ENCODE data around the gene VAPA. TPM values are rescaled to one million over a fixed set of nuclear protein-coding genes. Genes with fewer than 3 reads are reported as not detected.

The VAPA gene
- total and polyA plus RNA-seq, 9 of the 15 experiments (the other 6 are each of a cell fraction or from before 2014, with no cell fraction given), result 219 to 902 (median 526) TPM

DNA sequence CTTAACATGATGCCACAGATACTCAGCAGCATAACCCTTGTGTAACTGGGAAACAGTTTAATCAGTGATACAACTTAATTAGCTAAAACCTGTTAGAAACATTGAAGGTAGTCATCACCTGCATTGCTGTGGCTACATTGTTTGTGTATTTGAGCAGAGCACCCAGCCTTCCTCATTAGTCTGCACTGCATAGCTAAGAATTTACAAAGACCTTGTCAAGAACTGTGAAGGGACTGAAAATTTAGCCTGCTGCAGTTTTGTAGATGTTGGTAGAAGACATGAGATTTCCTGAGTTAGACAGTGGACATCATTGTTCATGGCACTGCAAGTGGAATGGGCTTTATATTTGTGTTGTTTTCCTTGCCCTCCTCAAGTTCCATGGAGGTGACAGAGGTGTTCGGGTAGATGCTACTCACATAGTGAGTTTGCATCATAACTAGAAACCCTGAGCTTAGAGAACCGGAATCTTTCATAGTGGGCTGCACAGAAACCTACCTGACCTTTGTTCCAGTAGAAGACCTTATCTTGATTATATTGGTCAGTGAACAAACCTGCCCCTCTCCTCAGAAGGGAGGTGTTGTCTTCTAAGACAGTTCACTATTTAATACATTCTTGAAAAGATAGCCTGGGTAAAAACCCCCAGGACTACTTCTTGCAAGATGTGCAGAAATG, 12.5 kb downstream of the VAPA start (continued):
- TF ChIP-seq, protein P1, sequence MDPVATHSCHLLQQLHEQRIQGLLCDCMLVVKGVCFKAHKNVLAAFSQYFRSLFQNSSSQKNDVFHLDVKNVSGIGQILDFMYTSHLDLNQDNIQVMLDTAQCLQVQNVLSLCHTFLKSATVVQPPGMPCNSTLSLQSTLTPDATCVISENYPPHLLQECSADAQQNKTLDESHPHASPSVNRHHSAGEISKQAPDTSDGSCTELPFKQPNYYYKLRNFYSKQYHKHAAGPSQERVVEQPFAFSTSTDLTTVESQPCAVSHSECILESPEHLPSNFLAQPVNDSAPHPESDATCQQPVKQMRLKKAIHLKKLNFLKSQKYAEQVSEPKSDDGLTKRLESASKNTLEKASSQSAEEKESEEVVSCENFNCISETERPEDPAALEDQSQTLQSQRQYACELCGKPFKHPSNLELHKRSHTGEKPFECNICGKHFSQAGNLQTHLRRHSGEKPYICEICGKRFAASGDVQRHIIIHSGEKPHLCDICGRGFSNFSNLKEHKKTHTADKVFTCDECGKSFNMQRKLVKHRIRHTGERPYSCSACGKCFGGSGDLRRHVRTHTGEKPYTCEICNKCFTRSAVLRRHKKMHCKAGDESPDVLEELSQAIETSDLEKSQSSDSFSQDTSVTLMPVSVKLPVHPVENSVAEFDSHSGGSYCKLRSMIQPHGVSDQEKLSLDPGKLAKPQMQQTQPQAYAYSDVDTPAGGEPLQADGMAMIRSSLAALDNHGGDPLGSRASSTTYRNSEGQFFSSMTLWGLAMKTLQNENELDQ (CRISPR knock-in tag; IDR thresholded peaks at IDR 0.05; ENCODE audit: borderline replicate concordance), result no peak
- no peak for TF ChIP-seq ZNF3 (CRISPR knock-in tag; IDR thresholded peaks at IDR 0.05)
- TF ChIP-seq CREM (IDR thresholded peaks at IDR 0.05; ENCODE audit: low read depth), result no peak
- peak; percentile 38; the same call in 1 of the 2 replicates for TF ChIP-seq POLR2A (conservative IDR thresholded peaks at IDR 0.05)
- no peak for TF ChIP-seq BHLHE40 (IDR thresholded peaks at IDR 0.05; ENCODE audit: low read length)
- TF ChIP-seq, protein P2, sequence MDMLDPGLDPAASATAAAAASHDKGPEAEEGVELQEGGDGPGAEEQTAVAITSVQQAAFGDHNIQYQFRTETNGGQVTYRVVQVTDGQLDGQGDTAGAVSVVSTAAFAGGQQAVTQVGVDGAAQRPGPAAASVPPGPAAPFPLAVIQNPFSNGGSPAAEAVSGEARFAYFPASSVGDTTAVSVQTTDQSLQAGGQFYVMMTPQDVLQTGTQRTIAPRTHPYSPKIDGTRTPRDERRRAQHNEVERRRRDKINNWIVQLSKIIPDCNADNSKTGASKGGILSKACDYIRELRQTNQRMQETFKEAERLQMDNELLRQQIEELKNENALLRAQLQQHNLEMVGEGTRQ (CRISPR knock-in tag; IDR thresholded peaks at IDR 0.05), result no peak
- TF ChIP-seq, protein P3, sequence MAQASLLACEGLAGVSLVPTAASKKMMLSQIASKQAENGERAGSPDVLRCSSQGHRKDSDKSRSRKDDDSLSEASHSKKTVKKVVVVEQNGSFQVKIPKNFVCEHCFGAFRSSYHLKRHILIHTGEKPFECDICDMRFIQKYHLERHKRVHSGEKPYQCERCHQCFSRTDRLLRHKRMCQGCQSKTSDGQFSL (CRISPR knock-in tag; IDR thresholded peaks at IDR 0.05), result no peak
- TF ChIP-seq, protein P3 (tag; IDR thresholded peaks at IDR 0.05), result no peak
- TF ChIP-seq MYBL2 (IDR thresholded peaks at IDR 0.05; ENCODE audit: low read depth), result no peak
- no peak for TF ChIP-seq MYBL2 (CRISPR knock-in tag; IDR thresholded peaks at IDR 0.05; ENCODE audit: borderline replicate concordance)
- no peak for TF ChIP-seq STAG1 (CRISPR knock-in tag; IDR thresholded peaks at IDR 0.05; ENCODE audit: borderline replicate concordance)
- no peak for TF ChIP-seq ZNF707 (CRISPR knock-in tag; conservative IDR thresholded peaks at IDR 0.05)
- TF ChIP-seq, protein P4, sequence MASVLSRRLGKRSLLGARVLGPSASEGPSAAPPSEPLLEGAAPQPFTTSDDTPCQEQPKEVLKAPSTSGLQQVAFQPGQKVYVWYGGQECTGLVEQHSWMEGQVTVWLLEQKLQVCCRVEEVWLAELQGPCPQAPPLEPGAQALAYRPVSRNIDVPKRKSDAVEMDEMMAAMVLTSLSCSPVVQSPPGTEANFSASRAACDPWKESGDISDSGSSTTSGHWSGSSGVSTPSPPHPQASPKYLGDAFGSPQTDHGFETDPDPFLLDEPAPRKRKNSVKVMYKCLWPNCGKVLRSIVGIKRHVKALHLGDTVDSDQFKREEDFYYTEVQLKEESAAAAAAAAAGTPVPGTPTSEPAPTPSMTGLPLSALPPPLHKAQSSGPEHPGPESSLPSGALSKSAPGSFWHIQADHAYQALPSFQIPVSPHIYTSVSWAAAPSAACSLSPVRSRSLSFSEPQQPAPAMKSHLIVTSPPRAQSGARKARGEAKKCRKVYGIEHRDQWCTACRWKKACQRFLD (CRISPR knock-in tag; IDR thresholded peaks at IDR 0.05), result no peak
- TF ChIP-seq HSF4 (CRISPR knock-in tag; IDR thresholded peaks at IDR 0.05; ENCODE audit: borderline replicate concordance), result no peak
- no peak for TF ChIP-seq SMAD3 (CRISPR knock-in tag; conservative IDR thresholded peaks at IDR 0.05)
- TF ChIP-seq COPS2 (conservative IDR thresholded peaks at IDR 0.05), result no peak
- TF ChIP-seq RUNX1 (IDR thresholded peaks at IDR 0.05; ENCODE audit: low read depth), result no peak
- TF ChIP-seq GABPB1 (CRISPR knock-in tag; IDR thresholded peaks at IDR 0.05), result peak; percentile 20; the same call in 1 of the 2 replicates
- TF ChIP-seq, protein P5, sequence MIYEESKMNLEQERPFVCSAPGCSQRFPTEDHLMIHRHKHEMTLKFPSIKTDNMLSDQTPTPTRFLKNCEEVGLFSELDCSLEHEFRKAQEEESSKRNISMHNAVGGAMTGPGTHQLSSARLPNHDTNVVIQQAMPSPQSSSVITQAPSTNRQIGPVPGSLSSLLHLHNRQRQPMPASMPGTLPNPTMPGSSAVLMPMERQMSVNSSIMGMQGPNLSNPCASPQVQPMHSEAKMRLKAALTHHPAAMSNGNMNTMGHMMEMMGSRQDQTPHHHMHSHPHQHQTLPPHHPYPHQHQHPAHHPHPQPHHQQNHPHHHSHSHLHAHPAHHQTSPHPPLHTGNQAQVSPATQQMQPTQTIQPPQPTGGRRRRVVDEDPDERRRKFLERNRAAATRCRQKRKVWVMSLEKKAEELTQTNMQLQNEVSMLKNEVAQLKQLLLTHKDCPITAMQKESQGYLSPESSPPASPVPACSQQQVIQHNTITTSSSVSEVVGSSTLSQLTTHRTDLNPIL (CRISPR knock-in tag; IDR thresholded peaks at IDR 0.05), result no peak
- no peak for TF ChIP-seq CEBPG (CRISPR knock-in tag; IDR thresholded peaks at IDR 0.05)
- TF ChIP-seq CEBPG (tag; conservative IDR thresholded peaks at IDR 0.05 in 1 of 2, IDR thresholded peaks at IDR 0.05 in 1 of 2), result peak in 1 of 2 experiments; percentile 21; a peak in 2 of 4 replicates
- TF ChIP-seq ZNF717 (CRISPR knock-in tag; IDR thresholded peaks at IDR 0.05), result no peak
- TF ChIP-seq TAF15 (IDR thresholded peaks at IDR 0.05; ENCODE audit: low read depth, low read length), result no peak
